MM.1S (cell line): Measurements from ENCODE around the gene RBBP8.

Experiments used
- DNase-seq: peaks from one replicate; pipeline ENCODE4 v3.0.0-alpha.2; 2015
- H2AFZ ChIP-seq: fragments of 300-600 bp; sonication (generic); 2 replicates; pipeline ENCODE4 v1.6.0; 2016; ENCODE audit warnings: antibody characterized with exemption, low read length
- H3F3A ChIP-seq: fragments of 300-600 bp; sonication (generic); 2 replicates; pipeline ENCODE4 v1.6.1; 2016; ENCODE audit warnings: mild to moderate bottlenecking, antibody characterized with exemption, low read length, moderate library complexity, mixed read lengths; ENCODE audit not compliant: insufficient read depth
- H3K27ac ChIP-seq: fragments of 300-600 bp; sonication (generic); 2 replicates; pipeline ENCODE4 v1.5.1; 2016; ENCODE audit warnings: mild to moderate bottlenecking, low read length
- H3K27me3 ChIP-seq: fragments of 300-600 bp; sonication (generic); replicated peaks from 2 replicates; pipeline ENCODE4 v1.6.0; 2016; ENCODE audit warnings: low read length; ENCODE audit not compliant: insufficient read depth
- H3K36me3 ChIP-seq: fragments of 300-600 bp; sonication (generic); replicated peaks from 2 replicates; pipeline ENCODE4 v1.6.1; 2016; ENCODE audit warnings: mild to moderate bottlenecking, low read length, mixed read lengths; ENCODE audit not compliant: insufficient read depth
- H3K4me1 ChIP-seq: fragments of 300-600 bp; sonication (generic); 2 replicates; pipeline ENCODE4 v1.6.1; 2016; ENCODE audit warnings: low read length, mixed read lengths
- H3K4me2 ChIP-seq: fragments of 300-600 bp; sonication (generic); 2 replicates; pipeline ENCODE4 v1.6.0; 2016; ENCODE audit warnings: low read depth, low read length
- H3K4me3 ChIP-seq: fragments of 300-600 bp; sonication (generic); 2 replicates; pipeline ENCODE4 v1.5.1; 2016; ENCODE audit warnings: low read length, mixed read lengths
- H3K79me2 ChIP-seq: fragments of 300-600 bp; sonication (generic); 2 replicates; pipeline ENCODE4 v1.6.1; 2016; ENCODE audit warnings: mixed run types, low read length, mixed read lengths
- H3K9ac ChIP-seq: fragments of 300-600 bp; sonication (generic); 2 replicates; pipeline ENCODE4 v1.6.1; 2016; ENCODE audit warnings: low read length, mixed read lengths
- H3K9me2 ChIP-seq: fragments of 300-600 bp; sonication (generic); replicated peaks from 2 replicates; pipeline ENCODE4 v1.6.1; 2016; ENCODE audit warnings: mild to moderate bottlenecking, low read length, mixed read lengths; ENCODE audit not compliant: insufficient read depth
- H3K9me3 ChIP-seq: fragments of 300-600 bp; sonication (generic); replicated peaks from 2 replicates; pipeline ENCODE4 v1.6.1; 2016; ENCODE audit warnings: mild to moderate bottlenecking, low read length, mixed read lengths; ENCODE audit not compliant: insufficient read depth
- H4K20me1 ChIP-seq: fragments of 300-600 bp; sonication (generic); 2 replicates; pipeline ENCODE4 v1.6.1; 2016; ENCODE audit warnings: mild to moderate bottlenecking, low read length, moderate library complexity, mixed read lengths; ENCODE audit not compliant: insufficient read depth
- CTCF ChIP-seq: fragments of 300-600 bp; sonication (generic); IDR thresholded peaks from 2 replicates; pipeline ENCODE4 v1.5.1; 2016; ENCODE audit warnings: antibody characterized with exemption, low read length, mixed read lengths
- EZH2 ChIP-seq: fragments of 300-600 bp; sonication (generic); optimal IDR thresholded peaks from 2 replicates; pipeline ENCODE3; 2017; ENCODE audit warnings: low read depth, mild to moderate bottlenecking, antibody characterized with exemption, low read length, mixed read lengths
- EZH2phosphoT487 ChIP-seq: fragments of 300-600 bp; sonication (generic); IDR thresholded peaks from 2 replicates; pipeline ENCODE4 v1.6.1; 2018; ENCODE audit warnings: antibody characterized with exemption, low read length

RBBP8 gene

GRCh38 chr18:23032030-23032582, 99.0 kb downstream of the RBBP8 start:
- H3K27ac ChIP-seq, result no peak overlapping the region
- no peaks in the 10 kb centered on the region for H3K27me3 ChIP-seq
- no peaks in the 10 kb centered on the region for H3K79me2 ChIP-seq
- H2AFZ ChIP-seq, result no peak overlapping the region
- no peaks in the 10 kb centered on the region for H3K9me3 ChIP-seq
- no peaks in the 10 kb centered on the region for H3K4me1 ChIP-seq
- no peaks in the 10 kb centered on the region for H4K20me1 ChIP-seq
- no peak overlapping the region for H3K9ac ChIP-seq
- no peaks in the 10 kb centered on the region for H3F3A ChIP-seq
- no peak for DNase-seq
- no peak overlapping the region for H3K4me2 ChIP-seq
- H3K36me3 ChIP-seq, result no peaks in the 10 kb centered on the region
- H3K4me3 ChIP-seq, result no peak overlapping the region
- no peaks in the 10 kb centered on the region for H3K9me2 ChIP-seq
- TF ChIP-seq CTCF, result no peak
- no peak for TF ChIP-seq EZH2
- no peak for TF ChIP-seq EZH2phosphoT487

GRCh38 chr18:23033056-23033455, 99.9 kb downstream of the RBBP8 start:
- Histone ChIP-seq H3K9ac (no peak overlapping the region), H2AFZ (no peak overlapping the region), H3K27ac (no peak overlapping the region), H3K27me3 (no peaks in the 10 kb centered on the region), H3K79me2 (no peaks in the 10 kb centered on the region), H3K4me1 (no peaks in the 10 kb centered on the region), H3K36me3 (no peaks in the 10 kb centered on the region), H4K20me1 (no peaks in the 10 kb centered on the region), H3K9me2 (no peaks in the 10 kb centered on the region), H3K4me2 (no peak overlapping the region), H3K4me3 (no peak overlapping the region), H3K9me3 (no peaks in the 10 kb centered on the region), H3F3A (no peaks in the 10 kb centered on the region)
- TF ChIP-seq EZH2 (no peak), CTCF (no peak), EZH2phosphoT487 (no peak)
- no peak for DNase-seq

- Histone ChIP-seq H3K9ac (no peak overlapping the region), H2AFZ (no peak overlapping the region), H3K79me2 (no peaks in the 10 kb centered on the region), H3K4me2 (no peak overlapping the region), H3K27ac (no peak overlapping the region), H3K9me2 (no peaks in the 10 kb centered on the region), H3K36me3 (no peaks in the 10 kb centered on the region), H3F3A (no peaks in the 10 kb centered on the region), H3K9me3 (no peaks in the 10 kb centered on the region), H4K20me1 (no peaks in the 10 kb centered on the region), H3K4me1 (no peaks in the 10 kb centered on the region), H3K4me3 (no peak overlapping the region), H3K27me3 (no peaks in the 10 kb centered on the region)
- TF ChIP-seq CTCF (no peak), EZH2 (no peak), EZH2phosphoT487 (no peak)
- no peak for DNase-seq
Observed at GRCh38 chr18:23036660-23037201, 103.6 kb downstream of the RBBP8 start.
